Pancreas (tissue), 10 donors: Measurements from ENCODE around the gene PAX8. TPM values are rescaled to one million over a fixed set of nuclear protein-coding genes. Genes with fewer than 3 reads are reported as not detected.
A peak's percentile ranks its signal among the peaks of the same experiment; 100 is the strongest.
"Not testable (repeated sequence)": the region's sequence is repeated elsewhere in the genome, so short reads cannot be mapped to it uniquely, and the experiment has no call there.

Experiments used
- ATAC-seq, 4 donors: fragments of 200-7000 bp; cut with Tn5 transposase; one replicate each; pipeline versions ENCODE4 v1.8.0 to v1.9.1; 2020; ENCODE audit warnings: mild to moderate bottlenecking in 4 of 4, moderate library complexity in 4 of 4
- DNase-seq, 6 donors: peaks; one replicate each; pipeline ENCODE4 v3.0.0-alpha.2; 2020
- FAIRE-seq: peaks from 2 replicates; lab custom pipeline; 2012; peaks lifted over from hg19 to GRCh38; lab: Jason Lieb, UNC
- H3K27ac ChIP-seq, 4 donors: fragments of 200-600 bp; sonication (generic); 1 replicate in 3 of 4; 2 replicates in 1 of 4; pipeline versions ENCODE4 v1.5.0 to v1.8.0; 2020
- H3K27me3 ChIP-seq, 4 donors: fragments of 200-600 bp; one replicate each; pipeline ENCODE4 v1.8.0; 2021
- H3K36me3 ChIP-seq, 3 donors: fragments of 200-600 bp; sonication (generic) in 1 of 3; one replicate each; pipeline versions ENCODE4 v1.5.0 to v1.8.0; 2020 to 2021
- H3K4me1 ChIP-seq, 3 donors: fragments of 200-600 bp; one replicate each; pipeline ENCODE4 v1.8.0; 2021
- H3K4me3 ChIP-seq, 4 donors: fragments of 200-600 bp; sonication (generic) in 2 of 4; one replicate each; pipeline versions ENCODE4 v1.5.0 to v1.8.0; 2020 to 2021
- H3K9me3 ChIP-seq, 4 donors: fragments of 200-600 bp; one replicate each; pipeline ENCODE4 v1.8.0; 2021
- CTCF ChIP-seq, 4 donors: fragments of 200-600 bp; sonication (generic) in 3 of 4; IDR thresholded peaks; one replicate each; pipeline versions ENCODE4 v1.5.0 to v1.8.0; 2021; ENCODE audit warnings: antibody characterized with exemption in 4 of 4
- WGBS, 2 donors: extraction: QIAGEN DNeasy Blood & Tissue Kit; methylation state at CpG; one replicate each; pipeline ENCODE4 v1.1.7; 2013; 5-methylcytosine and 5-hydroxymethylcytosine counted together
- intact Hi-C, 3 donors: fragments of 100-400 bp; cut with DNase I; formaldehyde crosslinking; loops; one replicate each; pipeline versions ENCODE4 v1.11.1 to v1.14.2; 2022
- polyA plus RNA-seq, 2 donors: library from polyadenylated mRNA; stranded (reverse); fragments of 200-250 nt; gene quantifications; one replicate each; pipeline ENCODE4 v1.2.3, GENCODE V29; 2013
- total RNA-seq, 6 donors: library from RNA; stranded (reverse); fragmentation: NEBNext Ultra II Directional in 4 of 6; extraction: Animal tissue kit (Norgen Biotek cat#: 25700) in 4 of 6; gene quantifications; one replicate each; pipeline versions ENCODE4 v1.2.1 to v1.2.4, GENCODE V29; 2021 to 2023
- donor health status: healthy with polysubstance abuse.
- donor health status: DM: no; HTN: no; CAD: no; lungs with moderate emphysema.
- donor health status: DM: no; HTN: no; CAD: no.
- donor health status: control.
- donor health status: control.
- donor health status: Bipolar disorder and iron deficiency.
- donor health status: DM: yes; HTN: yes; CAD: no.
- donor health status: DM: no; HTN: no; CAD: no.
- donor health status: DM: no; HTN: no; CAD: no.
- donor health status: DM: yes; HTN: yes; CAD: no.

PAX8 gene
- total and polyA plus RNA-seq, 8 donors, result 0.23 to 1.1 (median 0.55) TPM; not detected in 2

DNA sequence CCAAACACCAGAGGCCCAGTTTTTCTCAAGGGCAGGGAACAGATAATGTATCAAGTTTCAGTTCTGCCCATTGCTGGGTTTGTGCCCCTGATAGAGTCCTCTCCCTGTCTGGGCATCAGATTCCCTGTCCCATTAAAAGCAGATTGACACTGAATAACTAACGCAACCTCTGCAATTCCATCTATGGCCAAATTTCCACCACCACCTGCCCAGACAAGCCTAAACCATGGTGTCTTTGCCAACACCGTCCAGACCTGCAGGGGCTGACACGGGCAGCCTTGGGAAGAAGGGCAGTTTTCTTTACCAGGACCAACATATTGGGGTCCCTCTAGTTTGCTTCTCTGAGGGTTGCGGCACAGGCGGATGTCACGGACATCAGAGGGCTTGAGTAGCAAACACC lies 26.4 kb upstream of the PAX8 start:
- WGBS, 2 donors, result 90 to 92% methylated on average over 6 of the region's 6 CpGs
- H3K27me3 ChIP-seq, result no peaks in the 10 kb centered on the region
- no peak for TF ChIP-seq CTCF (IDR thresholded peaks at IDR 0.05)
- intact Hi-C loops, result no loop called here
- FAIRE-seq (no peak), ATAC-seq (no peak), DNase-seq (no peak)
- H3K27ac ChIP-seq, result no peak overlapping the region
- no peaks in the 10 kb centered on the region for H3K9me3 ChIP-seq
- no peak overlapping the region for H3K4me3 ChIP-seq
- H3K4me1 ChIP-seq, result no peaks in the 10 kb centered on the region
- no peaks in the 10 kb centered on the region for H3K36me3 ChIP-seq

- ATAC-seq, result no peak
- no peak for TF ChIP-seq CTCF (IDR thresholded peaks at IDR 0.05)
- intact Hi-C loops, result no loop called here
- Histone ChIP-seq H3K9me3 (no peaks in the 10 kb centered on the region), H3K36me3 (no peaks in the 10 kb centered on the region), H3K27me3 (no peaks in the 10 kb centered on the region), H3K4me3 (no peak overlapping the region), H3K4me1 (no peaks in the 10 kb centered on the region), H3K27ac (no peak overlapping the region)
- DNase-seq, result no peak
- 76 to 88% methylated on average over 6 of the region's 6 CpGs for WGBS, 2 donors
- no peak for FAIRE-seq
These were observed 26.0 kb upstream of the PAX8 start for GRCh38 chr2:113304702-113305101.

DNA sequence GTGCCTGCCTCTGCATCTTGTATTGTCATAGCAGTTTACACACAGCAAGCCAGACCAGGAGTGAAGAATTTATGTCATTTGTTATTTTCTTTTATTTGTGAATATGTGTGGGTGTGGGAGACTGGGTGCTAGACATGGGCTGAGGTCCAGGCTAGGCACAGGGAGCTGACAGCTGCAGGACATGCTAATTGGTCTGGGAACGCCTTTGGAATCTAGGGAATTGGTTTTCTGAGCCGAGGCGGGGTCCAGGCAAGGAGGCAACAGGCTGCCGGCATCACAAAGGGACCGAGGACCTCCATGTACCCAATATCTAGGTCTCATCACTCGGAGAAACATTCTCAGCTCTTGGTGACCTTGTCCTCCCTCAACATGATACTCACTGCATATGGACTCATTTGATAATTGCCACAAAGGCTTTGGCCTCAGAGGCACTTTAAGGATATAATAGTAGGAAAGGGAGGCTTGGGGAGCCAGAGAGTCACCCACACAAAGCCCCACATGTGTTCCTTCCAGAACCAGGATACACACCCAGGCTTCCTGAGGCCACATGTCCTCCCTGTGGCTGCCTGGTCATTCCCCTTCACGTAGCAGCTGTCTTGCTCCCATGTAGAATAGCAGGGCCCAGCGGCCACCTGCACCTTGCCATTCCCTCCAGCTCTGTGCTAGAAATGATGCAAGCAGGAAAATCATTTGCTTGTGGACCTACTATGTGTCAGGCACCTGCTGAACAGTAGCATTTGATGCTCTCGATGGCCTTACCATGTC lies 23.7 kb upstream of the PAX8 start:
- H3K36me3 ChIP-seq, intact Hi-C loops, H3K4me3 ChIP-seq, H3K27me3 ChIP-seq, DNase-seq, FAIRE-seq, H3K9me3 ChIP-seq, ATAC-seq, H3K4me1 ChIP-seq, H3K27ac ChIP-seq: not testable (repeated sequence)
- whole genome bisulfite sequencing, 2 donors, result 63 to 86% methylated on average over 9 of the region's 9 CpGs

DNA sequence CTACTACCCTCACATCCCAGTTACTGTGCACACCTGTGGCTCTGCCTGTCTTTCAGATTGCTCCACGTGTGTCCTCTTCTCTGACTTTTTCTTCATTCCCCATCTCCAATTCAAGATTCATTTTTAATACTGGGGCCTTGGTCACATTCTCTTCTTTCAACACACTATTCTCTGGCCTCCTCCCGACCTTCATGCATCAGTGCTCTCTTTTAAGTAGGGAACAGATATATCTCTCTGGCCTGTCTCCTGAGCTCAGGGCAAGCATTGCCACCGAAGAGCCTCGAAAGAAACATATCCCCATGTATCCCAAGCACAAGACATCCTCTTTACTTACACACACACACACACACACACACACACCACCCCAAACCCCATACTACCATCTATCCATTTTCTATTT lies 21.6 kb upstream of the PAX8 start:
- FAIRE-seq (no peak), ATAC-seq (no peak), DNase-seq (no peak)
- Histone ChIP-seq H3K36me3 (no peaks in the 10 kb centered on the region), H3K27me3 (no peaks in the 10 kb centered on the region), H3K4me3 (no peak overlapping the region), H3K27ac (no peak overlapping the region), H3K4me1 (no peaks in the 10 kb centered on the region), H3K9me3 (no peaks in the 10 kb centered on the region)
- WGBS, 2 donors, result 61 to 88% methylated on average over 4 of the region's 4 CpGs
- no peak for TF ChIP-seq CTCF (IDR thresholded peaks at IDR 0.05)
- intact Hi-C loops, result no loop called here

GRCh38 chr2:113298176-113298575 lies 19.5 kb upstream of the PAX8 start:
- FAIRE-seq (no peak), DNase-seq (no peak), ATAC-seq (no peak)
- Histone ChIP-seq H3K9me3 (no peaks in the 10 kb centered on the region), H3K4me3 (no peak overlapping the region), H3K27me3 (no peaks in the 10 kb centered on the region), H3K4me1 (no peaks in the 10 kb centered on the region), H3K36me3 (no peaks in the 10 kb centered on the region), H3K27ac (no peak overlapping the region)
- intact Hi-C loops, result no loop called here
- TF ChIP-seq CTCF (IDR thresholded peaks at IDR 0.05), result no peak
- WGBS, 2 donors, result 83 to 90% methylated on average over 2 of the region's 2 CpGs

DNA sequence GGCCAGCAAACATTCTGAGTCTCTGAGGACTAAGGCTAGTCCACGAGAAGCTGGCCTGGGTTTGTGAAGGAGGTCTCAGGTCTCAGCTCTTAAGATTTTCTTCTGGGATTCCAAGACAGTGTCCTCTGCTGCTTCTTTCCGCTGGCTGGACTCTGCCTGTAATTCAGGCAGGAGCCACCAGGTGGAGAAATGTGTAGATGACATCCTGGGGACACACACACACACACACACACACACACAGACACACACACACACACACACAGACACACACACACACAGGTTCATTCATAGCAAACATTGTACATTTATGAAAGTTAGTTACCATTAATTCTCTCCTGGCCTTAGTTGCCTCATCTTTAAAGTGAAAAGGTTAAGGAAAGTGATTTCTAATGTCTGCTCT lies 18.9 kb upstream of the PAX8 start:
- H3K9me3 ChIP-seq, H3K27ac ChIP-seq, H3K4me3 ChIP-seq, H3K27me3 ChIP-seq, H3K36me3 ChIP-seq, intact Hi-C loops, FAIRE-seq, H3K4me1 ChIP-seq: not testable (repeated sequence)
- ATAC-seq (peak in 3 of 4 donors; percentile 46 to 81 (median 50)), DNase-seq (peak in 1 of 6 donors; percentile 33)
- 16 to 32% methylated on average over 1 to 2 of the region's 2 CpGs for WGBS, 2 donors
